ENCODE measurements around the gene AMN1.

- TF ChIP-seq ZNF547 (CRISPR knock-in tag; IDR thresholded peaks at IDR 0.05): no peak
- no peak for TF ChIP-seq ZNF562 (CRISPR knock-in tag; IDR thresholded peaks at IDR 0.05; ENCODE audit: borderline replicate concordance)
- TF ChIP-seq SP140L (CRISPR knock-in tag; IDR thresholded peaks at IDR 0.05; ENCODE audit: borderline replicate concordance): no peak
- TF ChIP-seq EP300 (IDR thresholded peaks at IDR 0.05; ENCODE audit: low read depth in 2 of 2, low read length in 2 of 2): no peak
- no peak for TF ChIP-seq EP300 (CRISPR knock-in tag; IDR thresholded peaks at IDR 0.05; ENCODE audit: borderline replicate concordance)
Measured at GRCh38 chr12:31740628-31741027, 11.8 kb upstream of the AMN1 start.

Measured in HepG2 (cell line).